NOMO-1 treated with DMSO at 0.1 percent for 48 hours (cell line): ENCODE data around the gene PPP2R2C.

Source experiments
- DNase-seq: peaks from one replicate; lab custom pipeline; 2025; ENCODE audit not compliant: unreplicated experiment; lab: John Stamatoyannopoulos, UW

PPP2R2C gene

DNA sequence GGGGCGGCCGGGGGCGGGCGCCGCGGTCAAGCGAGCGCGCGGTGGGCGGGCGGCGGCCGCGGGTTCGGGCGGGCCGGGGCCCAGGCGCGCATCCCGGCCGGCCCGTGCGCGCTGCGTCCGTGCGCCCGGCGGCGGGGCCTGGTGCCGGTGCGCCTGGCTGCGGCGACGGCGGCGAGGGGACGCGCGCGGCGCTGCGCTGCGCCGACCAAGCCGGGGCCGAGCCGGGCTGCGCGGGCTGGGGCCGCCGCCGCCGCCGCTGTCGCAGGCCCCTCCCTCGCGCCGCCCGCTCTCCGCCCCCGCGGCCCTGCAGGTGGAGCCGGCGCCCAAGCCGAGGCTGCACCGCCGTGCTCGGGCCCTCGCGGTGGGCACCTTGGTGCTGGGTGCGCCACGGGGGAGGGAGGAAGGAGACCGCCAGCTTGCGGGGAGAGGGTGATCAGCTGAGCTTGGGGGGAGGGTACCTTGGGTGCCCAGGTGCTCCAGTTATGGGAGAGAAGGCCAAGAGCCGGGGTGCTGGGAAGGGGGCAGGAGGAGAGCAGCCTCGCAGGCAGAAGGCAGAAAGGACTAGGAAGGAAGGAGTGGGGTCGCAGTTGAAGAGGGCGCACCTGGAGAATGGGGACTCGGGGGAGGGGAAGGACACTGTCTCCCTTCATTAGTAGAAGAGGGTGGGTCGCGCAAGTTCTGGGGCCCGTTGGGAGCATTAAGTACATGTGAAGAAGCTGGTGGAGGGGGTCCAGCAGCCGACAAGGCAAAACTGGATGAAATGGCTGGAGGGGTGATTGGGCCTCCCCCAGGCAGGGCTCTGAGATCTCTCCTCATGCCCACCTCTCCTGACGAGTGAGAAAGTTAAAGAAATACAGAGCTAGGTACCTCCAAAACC is at the start of gene PPP2R2C:
Gene PPP2R2C (minus strand): TSS at position 228 of the 877 bp plus-strand sequence. CDS start 385 bp downstream, outside the sequence.
- no peak for DNase-seq

- no peak for DNase-seq
Measured at GRCh38 chr4:6520978-6521377, 48.6 kb upstream of the PPP2R2C start.

- no peak for DNase-seq
Measured at GRCh38 chr4:6520051-6520636, 47.7 kb upstream of the PPP2R2C start.

GRCh38 chr4:6517171-6517570 is 44.8 kb upstream of the PPP2R2C start:
- no peak for DNase-seq

- DNase-seq: no peak
Measured at GRCh38 chr4:6516762-6517161, 44.3 kb upstream of the PPP2R2C start.

GRCh38 chr4:6516281-6516680 is 43.9 kb upstream of the PPP2R2C start:
- no peak for DNase-seq

- no peak for DNase-seq
Measured at GRCh38 chr4:6513678-6514077, 41.3 kb upstream of the PPP2R2C start.

DNA sequence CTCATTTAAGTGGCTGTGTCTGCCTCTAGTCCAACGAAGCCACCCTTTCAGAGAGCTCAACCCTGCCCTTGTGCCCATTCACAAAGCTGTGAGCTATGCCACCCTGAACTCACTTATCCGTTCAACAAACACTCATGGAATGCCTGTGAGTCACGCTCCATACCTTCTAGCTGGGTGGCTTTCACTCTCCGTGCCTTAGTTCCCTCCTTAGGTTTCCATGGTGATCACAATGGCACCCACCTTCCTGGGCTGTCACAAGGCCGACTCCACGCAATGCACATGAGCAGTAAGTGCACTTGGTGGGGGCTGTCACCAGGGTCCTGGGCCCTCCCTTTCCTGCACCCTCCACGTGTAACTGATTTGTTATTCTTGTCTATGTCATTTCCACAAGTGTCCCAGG is 37.2 kb upstream of the PPP2R2C start:
- no peak for DNase-seq

DNA sequence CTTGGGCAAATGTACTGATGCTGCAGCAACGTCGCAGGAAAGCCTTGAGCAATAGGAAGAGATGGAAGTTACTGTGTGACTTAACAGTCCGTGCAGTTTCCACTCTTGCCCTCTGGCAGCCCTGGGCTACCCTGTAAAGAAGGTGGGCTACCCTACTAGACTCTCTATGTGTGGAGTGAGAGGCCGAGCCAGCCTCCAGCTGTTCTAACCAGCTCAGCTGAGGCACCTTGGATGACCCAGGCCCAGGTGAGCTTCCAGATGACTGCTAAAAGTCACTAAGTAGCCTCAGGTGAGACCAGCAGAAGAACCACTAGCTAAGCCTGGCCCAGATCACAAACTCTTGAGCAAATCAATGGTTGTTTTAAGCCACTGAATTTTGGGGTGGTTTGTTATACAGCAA is 34.9 kb upstream of the PPP2R2C start:
- no peak for DNase-seq

GRCh38 chr4:6506616-6507140 is 34.3 kb upstream of the PPP2R2C start:
- no peak for DNase-seq

DNA sequence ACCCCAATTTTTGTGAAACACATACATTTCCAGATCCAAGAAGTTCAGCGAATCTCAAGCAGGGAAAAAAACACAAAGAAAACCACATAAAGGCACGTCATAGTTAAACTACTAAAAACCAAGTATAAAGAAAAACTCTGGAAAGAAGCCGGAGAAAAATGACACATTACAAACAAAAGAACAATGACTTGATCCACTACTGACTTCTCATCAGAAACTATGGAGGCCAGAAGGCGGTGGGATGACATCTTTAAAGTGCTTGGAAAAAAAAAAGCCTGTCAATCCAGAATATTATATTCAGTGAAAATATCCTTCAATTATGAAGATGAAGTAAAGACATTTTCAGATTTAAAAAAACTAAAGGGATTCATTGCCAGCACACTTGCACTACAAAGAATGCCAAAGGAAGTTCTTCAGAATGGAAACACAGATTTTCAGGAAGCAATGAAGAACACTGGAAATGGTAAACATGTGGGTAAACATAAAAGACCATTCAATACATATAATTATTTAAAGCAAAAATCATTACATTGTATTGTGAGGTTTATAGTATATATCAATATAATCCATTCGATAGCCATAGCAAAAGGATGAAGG is 32.6 kb upstream of the PPP2R2C start:
- no peak for DNase-seq

DNA sequence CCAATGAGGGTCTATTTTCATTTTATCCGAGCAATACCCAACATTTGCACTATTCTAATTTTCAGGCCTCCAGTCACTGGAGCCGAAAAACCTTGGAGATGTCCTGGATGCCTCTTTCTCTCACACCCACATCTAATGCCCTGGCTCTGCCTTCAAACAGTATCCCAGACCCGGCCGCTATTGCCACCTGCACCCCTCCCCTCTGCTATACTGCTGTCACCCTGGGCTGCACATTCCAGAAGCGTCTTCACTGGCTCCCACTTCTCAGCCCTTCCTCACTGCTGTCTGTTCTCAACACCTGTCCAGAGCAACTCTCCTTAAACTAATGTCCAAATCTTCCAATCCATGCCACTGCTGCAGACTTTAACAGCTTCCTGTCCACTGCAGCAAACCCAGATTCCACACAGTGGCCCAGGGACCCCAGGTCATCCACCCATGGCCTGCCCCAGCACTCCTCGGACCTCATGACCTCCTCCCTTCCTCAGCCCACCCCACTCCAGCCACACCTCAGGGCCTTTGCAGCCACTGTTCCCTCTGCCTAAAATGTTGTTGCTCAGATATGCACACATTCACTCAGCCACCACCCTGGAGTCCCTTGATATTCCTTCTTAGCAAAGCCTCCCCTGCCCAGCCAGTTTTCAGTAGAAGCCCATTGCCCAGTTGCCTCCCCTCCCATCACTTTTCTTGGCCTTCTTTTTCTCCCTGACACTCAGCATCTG is 30.5 kb upstream of the PPP2R2C start:
- DNase-seq: no peak

- DNase-seq: no peak
Measured at GRCh38 chr4:6502147-6502546, 29.7 kb upstream of the PPP2R2C start.

DNA sequence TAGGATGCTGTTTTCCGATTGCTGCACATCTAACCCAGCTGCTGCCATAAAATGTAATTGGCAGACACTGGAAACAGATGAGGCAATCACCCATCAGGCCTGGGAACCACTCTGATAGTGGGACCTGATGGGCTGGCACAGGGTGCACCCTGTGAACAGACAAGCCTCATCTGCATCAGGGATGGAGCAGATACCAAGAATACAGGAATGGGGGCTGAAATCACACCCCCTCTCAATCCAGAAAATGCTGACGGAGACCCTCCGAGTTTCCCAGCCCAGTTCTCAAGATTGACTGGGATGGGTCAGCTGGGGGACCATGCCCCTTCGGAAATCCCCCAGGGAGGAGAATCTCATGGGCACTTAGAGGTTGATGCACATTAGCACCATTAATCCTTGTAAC is 28.8 kb upstream of the PPP2R2C start:
- no peak for DNase-seq

GRCh38 chr4:6500481-6501140 is 28.2 kb upstream of the PPP2R2C start:
- DNase-seq: no peak

GRCh38 chr4:6499238-6499600 is 26.8 kb upstream of the PPP2R2C start:
- DNase-seq: no peak

- no peak for DNase-seq
Measured at GRCh38 chr4:6498511-6499237, 26.3 kb upstream of the PPP2R2C start.

DNA sequence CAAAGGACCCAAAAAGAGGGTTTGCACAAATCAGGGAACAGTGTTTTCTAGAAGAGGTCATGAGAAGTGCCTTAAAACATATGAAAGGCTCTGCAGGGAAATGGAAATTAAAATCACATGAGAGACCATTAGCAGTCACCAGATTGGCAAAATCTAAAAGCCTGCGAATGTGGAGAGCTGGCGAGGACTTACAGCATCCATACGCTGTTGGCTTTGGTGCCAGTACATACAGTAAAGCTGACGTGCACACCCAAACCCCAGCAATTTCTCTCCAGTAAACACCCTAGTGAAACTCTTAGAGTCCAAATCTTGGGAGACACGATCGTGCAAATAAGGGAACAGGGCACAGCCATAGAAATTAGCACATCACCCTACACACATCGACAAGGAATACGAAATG is 25.4 kb upstream of the PPP2R2C start:
- no peak for DNase-seq

GRCh38 chr4:6495736-6496135 is 23.3 kb upstream of the PPP2R2C start:
- DNase-seq: no peak

DNA sequence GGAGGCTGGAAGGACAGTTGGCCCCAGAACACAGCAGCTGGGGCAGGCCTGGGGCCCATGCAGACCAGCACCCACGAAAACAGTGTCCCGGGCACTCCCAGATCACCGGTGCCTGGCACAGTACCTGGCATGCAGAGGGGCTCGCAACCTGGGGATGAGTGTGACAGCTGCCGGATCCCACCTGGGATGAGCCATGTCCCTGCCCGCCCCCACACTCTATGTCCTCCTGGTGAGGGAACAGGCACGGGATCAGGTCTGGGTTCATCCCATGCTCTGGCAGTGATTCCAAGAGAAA is 22.8 kb upstream of the PPP2R2C start:
- DNase-seq: no peak
